NCI-H2196 treated with DMSO at 0.1 percent for 48 hours (cell line): ENCODE measurements around the gene KASH5.
"Not testable (repeated sequence)": the region's sequence is repeated elsewhere in the genome, so short reads cannot be mapped to it uniquely, and the experiment has no call there.

ENCODE experiments used
- DNase-seq: peaks from one replicate; lab custom pipeline; 2025; ENCODE audit not compliant: unreplicated experiment; lab: John Stamatoyannopoulos, UW

The KASH5 gene

GRCh38 chr19:49362048-49362928, 25.8 kb upstream of the KASH5 start, which contains the start of gene TEAD2:
TSS of gene TEAD2 (minus strand) at chr19:49362416. CDS start at chr19:49360075, 2,341 bp downstream.
- no peak for DNase-seq

GRCh38 chr19:49362929-49363267, 25.2 kb upstream of the KASH5 start:
- no peak for DNase-seq

- peak; percentile 63 for DNase-seq
Observed at GRCh38 chr19:49363268-49364082, 24.6 kb upstream of the KASH5 start, which contains the start of gene DKKL1. TSS of gene DKKL1 (plus strand) at chr19:49363877. CDS start at chr19:49363999, 122 bp downstream.

- no peak for DNase-seq
Observed at GRCh38 chr19:49364083-49364737, 23.8 kb upstream of the KASH5 start.

- no peak for DNase-seq
Observed at GRCh38 chr19:49366110-49366509, 21.9 kb upstream of the KASH5 start.

GRCh38 chr19:49368711-49369358, 19.2 kb upstream of the KASH5 start:
- no peak for DNase-seq

GRCh38 chr19:49371184-49371583, 16.9 kb upstream of the KASH5 start:
- DNase-seq: no peak

GRCh38 chr19:49373174-49373573, 14.9 kb upstream of the KASH5 start:
- DNase-seq: not testable (repeated sequence)

- no peak for DNase-seq
Observed at GRCh38 chr19:49374665-49375434, 13.2 kb upstream of the KASH5 start.

GRCh38 chr19:49378512-49378911, 9.5 kb upstream of the KASH5 start:
- no peak for DNase-seq

- DNase-seq: no peak
Observed at GRCh38 chr19:49380391-49380790, 7.7 kb upstream of the KASH5 start.

- DNase-seq: no peak
Observed at GRCh38 chr19:49382639-49383038, 5.4 kb upstream of the KASH5 start.

- DNase-seq: no peak
Observed at GRCh38 chr19:49383599-49383998, 4.5 kb upstream of the KASH5 start.

- no peak for DNase-seq
Observed at GRCh38 chr19:49389406-49389805, 1.4 kb downstream of the KASH5 start.

GRCh38 chr19:49390131-49390928, 2.3 kb downstream of the KASH5 start:
- DNase-seq: no peak

- DNase-seq: no peak
Observed at GRCh38 chr19:49390929-49391359, 2.9 kb downstream of the KASH5 start.

- peak; percentile 81 for DNase-seq
Observed at GRCh38 chr19:49391581-49392399, 3.7 kb downstream of the KASH5 start.

GRCh38 chr19:49393881-49394280, 5.8 kb downstream of the KASH5 start:
- DNase-seq: no peak
